Right lobe of liver (tissue), 6 donors: ENCODE measurements around the gene LPCAT1. TPM values are rescaled to one million over a fixed set of nuclear protein-coding genes. Genes with fewer than 3 reads are reported as not detected.
"Not testable (repeated sequence)": the region's sequence is repeated elsewhere in the genome, so short reads cannot be mapped to it uniquely, and the experiment has no call there.

Source experiments
- ATAC-seq, 4 donors: fragments of 200-7000 bp; cut with Tn5 transposase; one replicate each; pipeline ENCODE4 v1.9.1; 2020; ENCODE audit warnings: mild to moderate bottlenecking in 4 of 4, moderate library complexity in 4 of 4
- DNase-seq, 3 donors: peaks; one replicate each; pipeline ENCODE4 v3.0.0-alpha.2; 2020
- H3K27ac ChIP-seq, 3 donors: fragments of 200-600 bp; one replicate each; pipeline ENCODE4 v1.8.0; 2022
- H3K27me3 ChIP-seq, 2 donors: fragments of 200-600 bp; one replicate each; pipeline ENCODE4 v1.8.0; 2022
- H3K36me3 ChIP-seq, 4 donors: fragments of 200-600 bp; sonication (generic) in 1 of 4; one replicate each; pipeline versions ENCODE4 v1.5.1 to v1.8.0; 2017 to 2022; ENCODE audit warnings: control low read depth in 1 of 4
- H3K4me1 ChIP-seq, 4 donors: fragments of 200-600 bp; sonication (generic) in 1 of 4; one replicate each; pipeline versions ENCODE4 v1.5.1 to v1.8.0; 2017 to 2022; ENCODE audit warnings: control low read depth in 1 of 4
- H3K4me3 ChIP-seq, 3 donors: fragments of 200-600 bp; one replicate each; pipeline ENCODE4 v1.8.0; 2022
- H3K9me3 ChIP-seq, 4 donors: fragments of 200-600 bp; sonication (generic) in 1 of 4; one replicate each; pipeline versions ENCODE4 v1.5.1 to v1.8.0; 2017 to 2022; ENCODE audit warnings: control low read depth in 1 of 4
- CTCF ChIP-seq, 4 donors: fragments of 200-600 bp in 3 of 4; fragments of 450-650 bp in 1 of 4; IDR thresholded peaks; one replicate each; pipeline versions ENCODE4 v1.5.1 to v1.8.0; 2016 to 2022; ENCODE audit warnings: antibody characterized with exemption in 4 of 4, mild to moderate bottlenecking in 2 of 4
- POLR2A ChIP-seq: fragments of 450-650 bp; IDR thresholded peaks from one replicate; pipeline ENCODE4 v1.6.1; 2017; ENCODE audit warnings: antibody characterized with exemption, mild to moderate bottlenecking
- WGBS: methylation state at CpG from one replicate; pipeline ENCODE4 v1.1.6; 2018; ENCODE audit warnings: low coverage, low lambda C conversion rate; ENCODE audit not compliant: insufficient coverage; ENCODE audit errors: missing lambda C conversion rate; 5-methylcytosine and 5-hydroxymethylcytosine counted together
- intact Hi-C, 2 donors: fragments of 100-400 bp; cut with DNase I; formaldehyde crosslinking; loops; one replicate each; pipeline versions ENCODE4 v1.11.2 to v1.14.1; 2022
- total RNA-seq, 6 experiments: library from RNA; depleted of rRNA in 2 of 6; stranded (reverse); fragments of >200 nt in 2 of 6; fragmentation: NEBNext Ultra II Directional in 3 of 6; extraction: Animal tissue kit (Norgen Biotek cat#: 25700) in 3 of 6; gene quantifications; one replicate each; pipeline versions ENCODE4 v1.1.0 to v1.2.4, GENCODE V29; 2016 to 2023
- donor health status: DM: no; HTN: yes; CAD: no.
- donor health status: DM: no; HTN: no; CAD: no.
- donor health status: DM: no; HTN: no; CAD: no.
- donor health status: DM: no; HTN: yes; CAD: no.
- donor health status: DM: no; HTN: yes; CAD: no.

Gene LPCAT1
- total RNA-seq, 6 experiments from 2014 or later, result 6.9 to 38.6 (median 13.1) TPM

GRCh38 chr5:1506242-1507013 is 17.3 kb downstream of the LPCAT1 start:
- 87% methylated on average over 10 of the region's 20 CpGs for WGBS
- DNase-seq, result peak in 2 of 3 donors; percentile 16 to 47
- intact Hi-C loops, result no loop called here
- Histone ChIP-seq H3K27ac (no peak overlapping the region), H3K27me3 (no peaks in the 10 kb centered on the region), H3K36me3 (no peaks in the 10 kb centered on the region), H3K9me3 (no peaks in the 10 kb centered on the region), H3K4me3 (no peak overlapping the region), H3K4me1 (no peaks in the 10 kb centered on the region)
- TF ChIP-seq CTCF (IDR thresholded peaks at IDR 0.05) (no peak), POLR2A (no peak)
- ATAC-seq, result no peak

DNA sequence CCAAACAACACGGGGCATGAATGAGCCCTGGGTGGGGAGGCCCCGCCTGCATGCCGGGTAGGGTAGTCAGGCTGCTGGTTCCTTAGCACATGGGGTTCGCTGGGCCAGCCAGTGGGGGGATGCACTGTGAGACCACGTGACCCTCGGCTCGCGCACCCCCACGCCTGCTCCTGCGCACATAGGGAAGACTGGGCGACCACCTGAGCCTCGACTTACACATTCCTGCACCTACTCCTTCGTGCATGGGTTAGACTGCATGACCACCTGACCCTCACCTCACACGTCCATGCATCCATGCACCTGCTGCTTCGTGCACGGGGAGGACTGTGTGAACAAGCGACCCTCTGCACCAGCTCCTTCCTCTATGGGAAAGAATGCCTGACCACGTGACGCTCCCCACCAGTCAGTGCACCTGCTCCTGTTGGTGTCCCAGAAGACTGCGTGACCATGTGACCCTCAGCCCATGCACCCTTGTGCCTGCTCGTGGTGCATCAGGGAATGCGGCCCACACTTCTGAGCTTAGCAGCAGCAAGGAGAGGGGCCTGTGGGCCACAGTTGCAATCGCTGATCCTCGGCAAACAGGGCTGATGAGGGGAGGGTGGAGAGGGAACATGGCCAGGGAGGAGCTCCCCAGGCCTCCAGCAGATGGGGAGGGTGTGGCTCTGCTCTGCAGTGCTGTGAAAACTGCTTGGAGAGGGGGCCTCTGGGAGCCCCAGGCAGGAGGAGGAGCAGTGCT is 18.1 kb downstream of the LPCAT1 start:
- Histone ChIP-seq H3K9me3 (no peaks in the 10 kb centered on the region), H3K36me3 (no peaks in the 10 kb centered on the region), H3K27me3 (no peaks in the 10 kb centered on the region), H3K4me3 (no peak overlapping the region), H3K4me1 (no peaks in the 10 kb centered on the region), H3K27ac (no peak overlapping the region)
- TF ChIP-seq POLR2A, result no peak
- no peak for TF ChIP-seq CTCF (IDR thresholded peaks at IDR 0.05)
- DNase-seq (peak in 1 of 3 donors; percentile 42), ATAC-seq (no peak)
- WGBS, result no CpG with 5 or more reads among the region's 24 CpGs
- intact Hi-C loops, result no loop called here

DNA sequence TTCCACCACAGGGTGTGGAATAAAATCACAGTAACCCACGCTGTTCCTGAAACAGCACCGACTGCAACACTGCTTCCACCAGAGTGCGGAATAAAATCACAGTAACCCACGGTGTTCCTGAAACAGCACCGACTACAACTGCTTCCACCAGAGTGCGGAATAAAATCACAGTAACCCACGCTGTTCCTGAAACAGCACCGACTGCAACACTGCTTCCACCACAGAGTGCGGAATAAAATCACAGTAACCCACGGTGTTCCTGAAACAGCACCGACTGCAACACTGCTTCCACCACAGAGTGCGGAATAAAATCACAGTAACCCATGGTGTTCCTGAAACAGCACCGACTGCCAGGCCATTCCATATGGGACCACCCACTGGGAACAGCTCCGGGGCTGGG is 18.7 kb downstream of the LPCAT1 start:
- H3K4me3 ChIP-seq, H3K4me1 ChIP-seq, ATAC-seq, H3K9me3 ChIP-seq, H3K27ac ChIP-seq, H3K36me3 ChIP-seq, H3K27me3 ChIP-seq, intact Hi-C loops, DNase-seq: not testable (repeated sequence)
- 43% methylated on average over 7 of the region's 14 CpGs for WGBS

DNA sequence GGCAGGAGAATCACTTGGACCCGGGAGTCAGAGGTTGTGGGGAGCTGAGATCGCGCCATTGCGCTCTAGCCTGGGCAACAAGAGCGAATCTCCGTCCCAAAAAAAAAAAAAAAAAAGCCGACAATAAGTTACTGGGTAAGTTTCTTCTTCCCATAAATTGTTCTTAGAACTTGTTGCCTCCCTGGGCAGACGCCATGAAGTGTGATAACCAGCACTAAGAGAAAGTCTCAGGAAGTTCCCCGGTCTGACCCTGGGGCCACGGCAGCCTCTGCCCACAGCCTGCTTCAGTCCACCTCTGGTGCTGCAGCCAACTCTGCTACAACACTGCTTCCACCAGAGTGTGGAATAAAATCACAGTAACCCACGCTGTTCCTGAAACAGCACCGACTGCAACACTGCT is 19.1 kb downstream of the LPCAT1 start:
- WGBS, result 96% methylated on average over 8 of the region's 12 CpGs

More for the DNA sequence above, 19.1 kb downstream of the LPCAT1 start:
- Histone ChIP-seq H3K4me1 (no peaks in the 10 kb centered on the region), H3K27me3 (no peaks in the 10 kb centered on the region), H3K9me3 (no peaks in the 10 kb centered on the region), H3K4me3 (no peak overlapping the region), H3K36me3 (no peaks in the 10 kb centered on the region), H3K27ac (no peak overlapping the region)
- intact Hi-C loops, result no loop called here
- ATAC-seq (no peak), DNase-seq (no peak)
- TF ChIP-seq CTCF (IDR thresholded peaks at IDR 0.05) (no peak), POLR2A (no peak)
